Renal cortical epithelial cell (primary cell): ENCODE data around the gene DDR1. TPM values are rescaled to one million over a fixed set of nuclear protein-coding genes. Genes with fewer than 3 reads are reported as not detected.
"Not testable (repeated sequence)": the region's sequence is repeated elsewhere in the genome, so short reads cannot be mapped to it uniquely, and the experiment has no call there.

Experiments used
- DNase-seq: peaks from one replicate; pipeline ENCODE4 v3.0.0-alpha.2; 2011; ENCODE audit warnings: low read depth
- total RNA-seq: library from RNA; depleted of rRNA; stranded (reverse); fragments of >200 nt; gene quantifications from 2 replicates; pipeline ENCODE4 v1.2.3, GENCODE V29; 2014

The DDR1 gene
- total RNA-seq, 1 donor from 2014 or later: 197 TPM

DNA sequence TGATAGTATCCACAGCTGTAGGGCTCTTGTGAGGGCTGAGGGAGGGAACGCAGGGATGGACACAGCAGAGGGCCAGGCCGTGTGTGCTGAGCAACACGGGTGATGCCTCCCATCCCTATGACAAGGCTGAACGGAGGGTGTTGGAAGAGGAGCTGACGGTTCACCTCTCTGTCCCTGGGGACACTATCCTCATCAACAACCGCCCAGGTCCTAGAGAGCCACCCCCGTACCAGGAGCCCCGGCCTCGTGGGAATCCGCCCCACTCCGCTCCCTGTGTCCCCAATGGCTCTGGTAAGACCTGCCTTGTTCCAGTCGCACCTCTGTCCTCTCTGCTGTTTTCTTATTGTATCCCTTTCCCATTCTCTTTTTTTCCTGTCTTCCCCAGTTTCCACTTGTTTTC, 10.1 kb downstream of the DDR1 start:
- DNase-seq: no peak

DNA sequence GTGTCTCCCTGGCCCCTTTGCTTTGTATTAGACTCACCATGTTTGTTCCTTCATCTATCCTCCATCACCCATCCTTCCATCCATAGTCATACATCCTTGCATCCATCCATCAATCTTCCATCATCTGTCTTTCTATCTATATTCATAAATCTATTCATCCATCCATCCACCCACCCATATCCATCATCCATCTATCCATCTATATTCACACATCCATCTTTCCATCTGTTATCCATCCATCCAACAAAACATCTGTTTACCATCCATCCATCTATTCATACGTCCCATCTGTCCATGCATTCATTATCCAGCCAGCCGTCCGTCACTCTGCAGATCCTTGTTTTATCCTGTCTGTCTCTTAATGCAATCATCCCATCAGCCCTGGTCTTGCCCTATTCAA, 10.6 kb downstream of the DDR1 start:
- DNase-seq: no peak

DNA sequence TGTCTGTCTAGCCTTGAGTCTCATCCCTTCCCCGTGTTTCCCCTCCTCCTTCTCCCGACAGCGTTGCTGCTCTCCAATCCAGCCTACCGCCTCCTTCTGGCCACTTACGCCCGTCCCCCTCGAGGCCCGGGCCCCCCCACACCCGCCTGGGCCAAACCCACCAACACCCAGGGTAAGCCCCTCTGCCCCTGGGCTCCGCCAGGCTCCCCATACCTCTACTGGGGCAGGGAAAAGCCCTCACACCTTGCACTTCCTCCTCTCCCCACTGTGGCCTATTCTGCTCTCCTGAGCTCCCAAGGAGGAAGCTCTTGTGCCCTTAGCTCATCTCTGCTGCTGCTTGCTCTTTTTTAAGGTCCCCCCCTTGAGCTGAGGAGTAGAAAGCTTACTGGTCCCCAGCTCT, 11.0 kb downstream of the DDR1 start:
- DNase-seq: no peak

DNA sequence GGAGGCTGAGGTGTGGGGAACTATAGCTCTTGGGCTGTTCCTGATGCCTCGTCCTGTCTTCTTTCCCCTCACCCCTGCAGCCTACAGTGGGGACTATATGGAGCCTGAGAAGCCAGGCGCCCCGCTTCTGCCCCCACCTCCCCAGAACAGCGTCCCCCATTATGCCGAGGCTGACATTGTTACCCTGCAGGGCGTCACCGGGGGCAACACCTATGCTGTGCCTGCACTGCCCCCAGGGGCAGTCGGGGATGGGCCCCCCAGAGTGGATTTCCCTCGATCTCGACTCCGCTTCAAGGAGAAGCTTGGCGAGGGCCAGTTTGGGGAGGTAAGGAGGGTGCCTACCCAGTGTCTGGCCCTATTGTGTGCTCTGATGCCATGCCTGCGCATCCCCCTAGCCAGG, 12.2 kb downstream of the DDR1 start:
- no peak for DNase-seq

DNA sequence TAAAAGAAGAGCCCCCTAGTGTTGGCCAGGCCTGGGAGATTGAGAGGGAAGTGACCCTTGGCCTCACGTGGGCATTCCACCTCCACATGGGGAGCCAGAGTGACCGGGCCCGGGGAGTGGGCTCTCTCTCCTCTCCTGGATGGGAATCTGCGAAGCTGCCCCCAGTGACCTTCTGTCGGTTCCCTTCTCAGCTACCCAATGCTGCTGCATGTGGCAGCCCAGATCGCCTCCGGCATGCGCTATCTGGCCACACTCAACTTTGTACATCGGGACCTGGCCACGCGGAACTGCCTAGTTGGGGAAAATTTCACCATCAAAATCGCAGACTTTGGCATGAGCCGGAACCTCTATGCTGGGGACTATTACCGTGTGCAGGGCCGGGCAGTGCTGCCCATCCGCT, 13.6 kb downstream of the DDR1 start:
- DNase-seq: no peak

DNA sequence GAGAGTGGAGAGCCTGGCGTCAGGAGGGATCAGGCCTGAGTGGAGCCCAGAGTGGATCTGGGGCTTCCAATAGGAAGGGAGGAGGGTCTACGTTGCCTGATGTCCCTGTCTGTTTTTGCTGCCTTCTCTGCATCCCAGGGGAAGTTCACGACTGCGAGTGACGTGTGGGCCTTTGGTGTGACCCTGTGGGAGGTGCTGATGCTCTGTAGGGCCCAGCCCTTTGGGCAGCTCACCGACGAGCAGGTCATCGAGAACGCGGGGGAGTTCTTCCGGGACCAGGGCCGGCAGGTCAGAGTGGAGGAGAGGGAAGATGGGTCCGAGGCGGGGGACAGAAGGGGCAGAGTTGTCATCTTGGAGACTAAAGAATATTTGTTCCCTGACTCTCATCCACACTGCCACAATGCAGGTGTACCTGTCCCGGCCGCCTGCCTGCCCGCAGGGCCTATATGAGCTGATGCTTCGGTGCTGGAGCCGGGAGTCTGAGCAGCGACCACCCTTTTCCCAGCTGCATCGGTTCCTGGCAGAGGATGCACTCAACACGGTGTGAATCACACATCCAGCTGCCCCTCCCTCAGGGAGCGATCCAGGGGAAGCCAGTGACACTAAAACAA, 14.5 kb downstream of the DDR1 start:
- no peak for DNase-seq

- DNase-seq: no peak
Measured at GRCh38 chr6:30900863-30901417, 16.6 kb downstream of the DDR1 start.

- DNase-seq: no peak
Measured at GRCh38 chr6:30901436-30901835, 17.1 kb downstream of the DDR1 start.

- DNase-seq: not testable (repeated sequence)
Measured at GRCh38 chr6:30902196-30902595, 17.9 kb downstream of the DDR1 start.

- DNase-seq: no peak
Measured at GRCh38 chr6:30902709-30903108, 18.4 kb downstream of the DDR1 start.

DNA sequence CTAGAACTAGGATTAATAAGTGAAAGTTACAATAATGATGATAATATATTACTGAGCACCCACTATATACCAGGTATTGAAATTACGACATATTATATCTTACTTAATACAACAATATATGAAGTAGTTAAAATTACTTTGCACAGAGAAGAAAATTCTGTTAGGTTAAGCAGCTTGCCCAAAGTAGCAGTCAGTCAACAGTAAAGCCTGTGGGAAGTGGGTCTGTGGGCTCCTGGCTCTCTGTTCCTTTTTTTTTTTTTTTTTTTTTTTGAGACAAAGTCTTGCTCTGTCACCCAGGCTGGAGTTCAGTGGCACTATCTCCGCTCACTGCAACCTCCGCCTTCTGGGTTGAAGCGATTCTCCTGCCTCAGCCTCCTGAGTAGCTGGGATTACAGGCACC, 18.9 kb downstream of the DDR1 start:
- no peak for DNase-seq

DNA sequence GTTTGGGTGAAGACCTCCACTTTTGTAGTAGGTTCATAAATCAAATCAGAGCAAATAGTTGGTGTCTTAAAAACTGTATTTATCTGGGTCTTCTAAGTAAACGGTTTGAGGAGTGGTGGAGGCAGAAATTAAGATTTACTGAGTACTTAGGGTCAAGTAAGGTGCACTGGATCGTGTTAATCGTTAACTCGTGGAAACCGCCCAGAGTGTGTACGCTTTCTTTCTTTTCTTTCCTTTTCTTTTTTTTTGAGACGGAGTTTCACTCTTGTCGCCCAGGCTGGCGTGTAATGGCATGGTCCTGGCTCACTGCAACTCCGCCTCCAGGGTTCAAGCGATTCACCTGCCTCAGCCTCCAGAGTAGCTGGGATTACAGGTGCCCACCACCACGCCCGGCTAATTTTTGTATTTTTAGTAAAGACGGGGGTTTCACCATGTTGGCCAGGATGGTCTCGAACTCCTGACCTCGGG, 23.0 kb downstream of the DDR1 start:
- DNase-seq: peak; percentile 89

DNA sequence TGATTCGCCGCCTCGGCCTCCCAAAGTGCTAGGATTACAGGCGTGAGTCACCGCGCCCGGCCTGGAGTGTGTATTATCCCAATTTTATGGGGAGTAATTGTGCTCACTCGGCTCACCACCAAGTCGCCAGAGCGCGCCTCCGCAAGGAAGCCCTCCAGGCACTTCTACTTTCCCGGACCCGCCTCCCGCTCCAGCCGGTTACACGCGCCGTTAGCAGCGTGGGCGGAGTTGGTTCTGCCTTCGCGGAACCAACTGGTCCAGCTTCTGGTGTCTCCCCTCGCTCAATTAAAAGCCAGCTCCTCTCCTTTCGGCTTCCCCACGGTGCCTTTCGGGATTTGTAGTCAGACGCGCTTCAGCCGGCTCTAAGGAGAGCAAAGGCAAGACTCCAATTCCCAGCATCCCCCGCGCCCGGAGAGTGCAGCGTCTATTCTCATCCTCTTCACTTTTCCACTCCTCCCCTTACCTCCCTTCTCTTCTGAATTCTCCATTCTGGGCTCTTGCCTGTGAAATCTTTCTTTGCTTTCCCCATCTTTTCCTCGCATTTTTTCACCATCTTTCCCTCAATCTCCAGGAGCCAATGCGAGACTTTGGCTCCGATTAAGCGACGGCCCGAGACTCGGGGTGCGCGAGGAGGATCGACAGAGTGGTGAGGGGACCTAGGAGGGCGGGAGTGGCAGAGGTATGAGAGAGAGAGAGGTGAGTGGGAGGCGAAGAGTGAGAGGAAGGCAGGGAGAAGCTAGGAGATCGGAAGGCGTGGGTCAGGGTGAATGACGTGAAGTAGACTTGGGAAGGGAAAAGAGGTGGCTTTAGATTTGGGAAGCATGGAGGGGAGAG, 23.7 kb downstream of the DDR1 start, which contains the start of gene GTF2H4:
GTF2H4 (plus strand) TSS at position 450 of the 834 bp plus-strand sequence.
- peak; percentile 98 for DNase-seq

DNA sequence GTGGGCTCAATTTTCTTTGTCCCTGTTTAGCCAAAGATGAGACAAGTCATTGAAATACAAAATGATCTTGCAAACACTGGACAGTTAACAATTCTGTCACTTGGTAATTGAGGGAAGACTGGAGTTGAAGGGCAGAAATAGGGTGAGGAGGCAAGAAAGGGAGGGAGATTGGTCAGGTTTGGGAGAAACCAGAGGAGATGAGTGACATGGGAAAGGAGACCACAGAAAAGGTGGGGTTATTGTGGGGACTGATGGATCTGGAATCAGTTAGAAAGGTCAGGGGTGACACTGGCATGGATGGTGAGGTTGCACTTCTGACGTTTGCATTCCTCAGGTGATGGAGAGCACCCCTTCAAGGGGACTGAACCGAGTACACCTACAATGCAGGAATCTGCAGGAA, 24.4 kb downstream of the DDR1 start:
- no peak for DNase-seq

- not testable (repeated sequence) for DNase-seq
Measured at GRCh38 chr6:30910473-30910872, 26.2 kb downstream of the DDR1 start.

DNA sequence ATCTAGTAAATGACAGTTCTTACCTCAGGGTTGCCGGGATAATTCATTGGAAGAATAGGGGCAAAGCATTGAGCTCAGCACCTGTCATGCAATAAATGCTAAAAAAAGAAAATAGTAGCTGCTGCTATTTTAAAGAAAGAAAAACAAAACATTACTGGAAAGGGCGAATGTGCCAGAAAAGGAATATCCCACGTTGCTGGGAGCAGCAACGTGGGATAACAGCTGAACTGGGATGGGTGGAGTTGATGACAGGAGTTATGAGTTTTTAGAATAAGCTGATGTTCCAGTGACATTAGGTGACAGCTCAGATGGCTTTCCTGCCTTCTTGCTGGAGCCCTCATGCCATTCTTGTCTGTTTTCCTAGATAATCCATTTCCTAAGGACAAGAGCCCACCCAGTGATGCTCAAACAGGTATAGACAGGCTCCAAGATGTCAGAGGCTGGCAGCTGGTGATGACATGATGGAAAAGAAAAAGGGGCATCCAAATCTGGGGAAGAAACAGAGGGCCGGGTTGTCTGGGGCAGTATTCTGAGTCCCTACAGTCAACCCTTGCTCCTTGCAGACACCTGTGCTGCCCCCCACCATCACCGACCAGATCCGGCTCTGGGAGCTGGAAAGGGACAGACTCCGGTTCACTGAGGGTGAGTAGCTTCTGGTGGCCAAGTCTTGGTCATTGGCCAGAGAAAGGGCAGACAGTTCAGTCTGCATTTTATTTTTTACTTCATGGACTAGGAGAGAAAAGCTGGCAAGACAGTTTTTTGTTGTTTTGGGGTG, 28.6 kb downstream of the DDR1 start:
- no peak for DNase-seq

DNA sequence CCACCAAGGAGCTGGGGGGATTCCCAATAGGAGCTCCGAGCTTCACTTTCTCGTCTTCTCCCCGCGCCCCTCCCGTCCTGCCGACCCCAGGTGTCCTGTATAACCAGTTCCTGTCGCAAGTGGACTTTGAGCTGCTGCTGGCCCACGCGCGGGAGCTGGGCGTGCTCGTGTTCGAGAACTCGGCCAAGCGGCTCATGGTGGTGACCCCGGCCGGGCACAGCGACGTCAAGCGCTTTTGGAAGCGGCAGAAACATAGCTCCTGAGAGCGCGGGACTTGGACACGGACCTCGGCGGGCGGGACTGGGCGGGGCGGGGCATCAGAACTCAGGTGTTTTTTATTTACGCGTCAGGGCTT, 29.4 kb downstream of the DDR1 start:
- DNase-seq: peak; percentile 4

- peak; percentile 77 for DNase-seq
Measured at GRCh38 chr6:30914076-30914853, 29.9 kb downstream of the DDR1 start, which contains the start of gene VARS2. TSS of gene VARS2 (plus strand) at chr6:30914238. CDS start at chr6:30914837, 599 bp downstream.

- DNase-seq: no peak
Measured at GRCh38 chr6:30914854-30915590, 30.7 kb downstream of the DDR1 start.

DNA sequence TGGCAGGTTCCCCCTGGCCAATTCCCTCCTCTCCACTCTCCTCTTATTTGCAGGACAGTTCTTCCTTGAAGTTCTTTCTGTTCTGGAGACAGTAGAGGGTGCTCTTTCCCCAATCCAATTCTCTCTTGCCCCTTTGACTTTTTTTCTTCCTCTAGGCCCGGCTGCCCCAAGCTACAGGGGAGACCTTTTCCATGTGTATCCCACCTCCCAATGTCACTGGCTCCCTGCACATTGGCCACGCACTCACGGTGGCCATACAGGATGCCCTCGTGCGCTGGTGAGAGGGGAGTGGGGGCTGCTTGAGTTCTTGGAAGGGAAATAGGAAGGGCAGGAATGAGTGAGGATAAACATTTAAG, 31.2 kb downstream of the DDR1 start:
- DNase-seq: peak; percentile 77

- DNase-seq: no peak
Measured at GRCh38 chr6:30917041-30917440, 32.7 kb downstream of the DDR1 start.
